DND-41 (cell line): Measurements from ENCODE around the gene OSBP2.

ENCODE experiments used
- ATAC-seq: fragments of 200-7000 bp; cut with Tn5 transposase; 3 replicates; pipeline ENCODE4 v1.9.1; 2021; ENCODE audit warnings: low read depth; ENCODE audit not compliant: insufficient read depth
- DNase-seq: peaks from one replicate; pipeline ENCODE4 v3.0.0-alpha.2; 2020
- H2AFZ ChIP-seq: 2 replicates; pipeline ENCODE4 v1.6.0; 2012; ENCODE audit warnings: low read depth, low read length
- H3K27ac ChIP-seq: 2 replicates; pipeline ENCODE4 v1.5.1; 2012; ENCODE audit warnings: low read length, inconsistent platforms
- H3K27me3 ChIP-seq: fragments of 200-600 bp; sonication (generic); 2 replicates; pipeline ENCODE4 v1.6.0; 2012; ENCODE audit warnings: low read length, mild to moderate bottlenecking, inconsistent platforms; ENCODE audit not compliant: insufficient read depth, poor library complexity
- H3K36me3 ChIP-seq: 2 replicates; pipeline ENCODE4 v1.5.1; 2012; ENCODE audit warnings: low read length, inconsistent platforms; ENCODE audit not compliant: insufficient read depth
- H3K4me1 ChIP-seq: 2 replicates; pipeline ENCODE4 v1.5.1; 2012; ENCODE audit warnings: mild to moderate bottlenecking, low read length; ENCODE audit not compliant: insufficient read depth
- H3K4me2 ChIP-seq: 2 replicates; pipeline ENCODE4 v1.6.0; 2012; ENCODE audit warnings: mild to moderate bottlenecking, moderate library complexity, low read length, inconsistent platforms; ENCODE audit not compliant: insufficient read depth
- H3K4me3 ChIP-seq, 2 experiments: fragments of 200-600 bp in 1 of 2; shearing (Covaris generic) in 1 of 2; 2 replicates each; pipeline ENCODE4 v1.5.1; 2012 to 2016; ENCODE audit warnings: inconsistent platforms in 2 of 2, low read length in 2 of 2, mild to moderate bottlenecking in 2 of 2, low read depth in 1 of 2, moderate library complexity in 1 of 2
- H3K79me2 ChIP-seq: 2 replicates; pipeline ENCODE4 v1.6.0; 2012; ENCODE audit warnings: low read length, inconsistent platforms; ENCODE audit not compliant: insufficient read depth
- H3K9ac ChIP-seq: 2 replicates; pipeline ENCODE4 v1.6.0; 2012; ENCODE audit warnings: low read depth, mild to moderate bottlenecking, inconsistent platforms, low read length, moderate library complexity
- H3K9me3 ChIP-seq: 2 replicates; pipeline ENCODE4 v1.5.1; 2012; ENCODE audit warnings: low read length, moderate library complexity, mild to moderate bottlenecking, inconsistent platforms; ENCODE audit not compliant: insufficient read depth, severe bottlenecking
- H4K20me1 ChIP-seq: 2 replicates; pipeline ENCODE4 v1.6.0; 2012; ENCODE audit warnings: low read length; ENCODE audit not compliant: insufficient read depth
- EZH2 ChIP-seq: IDR thresholded peaks from 3 replicates; pipeline ENCODE4 v1.6.1; 2012; ENCODE audit warnings: borderline replicate concordance, low read depth, mild to moderate bottlenecking, moderate library complexity, low read length, inconsistent platforms; ENCODE audit not compliant: severe bottlenecking
- TF ChIP-seq, protein P1 (sequence below): IDR thresholded peaks from 2 replicates; pipeline ENCODE4 v1.5.1; 2012; ENCODE audit warnings: borderline replicate concordance, low read length, moderate library complexity, mild to moderate bottlenecking; ENCODE audit not compliant: poor library complexity, severe bottlenecking; ENCODE audit errors: extremely low read depth

Gene OSBP2

DNA sequence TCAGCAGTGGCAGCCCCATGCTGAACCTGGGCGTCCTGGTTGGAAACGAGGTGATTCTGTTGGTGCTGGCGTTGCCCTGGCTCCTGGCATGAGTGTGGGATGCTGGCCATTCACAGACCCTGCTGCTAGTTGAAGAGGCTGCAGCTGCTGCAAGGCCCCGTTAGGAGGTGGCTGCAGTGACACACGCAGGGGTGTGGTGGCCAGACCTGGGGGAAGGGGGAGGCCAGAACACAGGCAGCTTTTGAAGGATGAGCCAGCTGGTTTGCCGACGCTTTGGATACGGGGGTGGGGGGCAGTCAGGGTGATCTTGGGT is 196.7 kb downstream of the OSBP2 start:
- TF ChIP-seq, protein P1, sequence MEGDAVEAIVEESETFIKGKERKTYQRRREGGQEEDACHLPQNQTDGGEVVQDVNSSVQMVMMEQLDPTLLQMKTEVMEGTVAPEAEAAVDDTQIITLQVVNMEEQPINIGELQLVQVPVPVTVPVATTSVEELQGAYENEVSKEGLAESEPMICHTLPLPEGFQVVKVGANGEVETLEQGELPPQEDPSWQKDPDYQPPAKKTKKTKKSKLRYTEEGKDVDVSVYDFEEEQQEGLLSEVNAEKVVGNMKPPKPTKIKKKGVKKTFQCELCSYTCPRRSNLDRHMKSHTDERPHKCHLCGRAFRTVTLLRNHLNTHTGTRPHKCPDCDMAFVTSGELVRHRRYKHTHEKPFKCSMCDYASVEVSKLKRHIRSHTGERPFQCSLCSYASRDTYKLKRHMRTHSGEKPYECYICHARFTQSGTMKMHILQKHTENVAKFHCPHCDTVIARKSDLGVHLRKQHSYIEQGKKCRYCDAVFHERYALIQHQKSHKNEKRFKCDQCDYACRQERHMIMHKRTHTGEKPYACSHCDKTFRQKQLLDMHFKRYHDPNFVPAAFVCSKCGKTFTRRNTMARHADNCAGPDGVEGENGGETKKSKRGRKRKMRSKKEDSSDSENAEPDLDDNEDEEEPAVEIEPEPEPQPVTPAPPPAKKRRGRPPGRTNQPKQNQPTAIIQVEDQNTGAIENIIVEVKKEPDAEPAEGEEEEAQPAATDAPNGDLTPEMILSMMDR: no peak
- no peak for TF ChIP-seq EZH2
- no peak overlapping the region for H3K4me2 ChIP-seq
- H2AFZ ChIP-seq: no peak overlapping the region
- no peak overlapping the region for H3K4me3 ChIP-seq
- H4K20me1 ChIP-seq: peaks cover 3% of the 10 kb centered on the region; the same call in 1 of the 2 replicates
- ATAC-seq (no peak), DNase-seq (no peak)
- peaks cover 11% of the 10 kb centered on the region for H3K27me3 ChIP-seq
- no peaks in the 10 kb centered on the region for H3K9me3 ChIP-seq
- no peak overlapping the region for H3K27ac ChIP-seq
- H3K79me2 ChIP-seq: no peaks in the 10 kb centered on the region
- H3K36me3 ChIP-seq: no peaks in the 10 kb centered on the region
- no peak overlapping the region for H3K9ac ChIP-seq
- H3K4me1 ChIP-seq: no peaks in the 10 kb centered on the region; the same call in 1 of the 2 replicates

DNA sequence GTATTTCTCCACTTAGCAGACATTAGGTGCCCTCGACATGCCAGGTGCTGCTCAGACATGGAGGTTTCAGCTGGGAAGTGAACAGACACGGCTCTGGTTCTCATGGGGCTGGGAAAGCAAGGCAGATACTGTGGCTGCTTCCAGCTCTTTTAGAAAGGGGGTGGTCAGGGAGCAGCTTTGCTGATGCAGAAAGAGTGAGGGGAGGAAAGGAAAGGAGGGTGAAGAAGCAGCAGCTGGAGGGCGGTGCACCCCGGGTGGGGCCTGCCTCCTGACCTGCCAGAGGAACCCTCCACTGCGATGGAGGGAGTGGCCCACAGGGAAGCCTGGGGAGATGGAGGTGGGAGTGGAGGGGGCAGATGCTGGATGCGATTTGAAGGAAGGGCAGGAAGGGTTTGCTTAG is 197.1 kb downstream of the OSBP2 start:
- peaks cover 11% of the 10 kb centered on the region for H3K27me3 ChIP-seq
- no peak overlapping the region for H3K9ac ChIP-seq
- H3K79me2 ChIP-seq: no peaks in the 10 kb centered on the region
- ATAC-seq (no peak), DNase-seq (no peak)
- H3K4me3 ChIP-seq: no peak overlapping the region
- no peaks in the 10 kb centered on the region for H3K9me3 ChIP-seq
- TF ChIP-seq, protein P1: no peak
- no peak for TF ChIP-seq EZH2
- H3K4me1 ChIP-seq: no peaks in the 10 kb centered on the region; the same call in 1 of the 2 replicates
- H3K4me2 ChIP-seq: no peak overlapping the region
- peaks cover 3% of the 10 kb centered on the region; the same call in 1 of the 2 replicates for H4K20me1 ChIP-seq
- no peak overlapping the region for H3K27ac ChIP-seq
- H2AFZ ChIP-seq: no peak overlapping the region
- H3K36me3 ChIP-seq: no peaks in the 10 kb centered on the region

DNA sequence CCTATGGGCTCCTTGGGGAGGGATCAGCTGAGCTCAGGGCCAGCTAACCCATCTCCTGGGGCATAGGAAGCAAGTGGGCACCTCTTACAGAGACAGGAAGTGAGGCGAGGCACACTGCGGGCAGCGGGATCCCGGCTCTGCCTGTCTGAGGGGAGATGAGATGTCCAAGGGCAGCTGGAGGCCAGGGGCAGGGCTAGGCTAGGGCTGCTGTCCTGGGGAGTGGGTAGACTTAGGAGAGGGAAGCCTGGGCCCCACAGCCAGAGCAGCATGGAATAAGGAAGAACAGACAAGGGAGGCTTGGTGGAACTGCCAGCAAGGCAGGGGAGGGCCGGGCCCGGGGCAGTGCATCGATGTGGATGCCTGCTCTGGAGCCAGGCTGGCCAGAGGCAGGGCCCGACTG is 197.6 kb downstream of the OSBP2 start:
- no peaks in the 10 kb centered on the region for H3K36me3 ChIP-seq
- H3K9me3 ChIP-seq: no peaks in the 10 kb centered on the region
- no peak overlapping the region for H3K4me3 ChIP-seq
- H3K4me2 ChIP-seq: no peak overlapping the region
- no peaks in the 10 kb centered on the region; the same call in 1 of the 2 replicates for H3K4me1 ChIP-seq
- H3K79me2 ChIP-seq: no peaks in the 10 kb centered on the region
- TF ChIP-seq, protein P1: no peak
- no peak for TF ChIP-seq EZH2
- no peak overlapping the region for H2AFZ ChIP-seq
- H3K27me3 ChIP-seq: peaks cover 11% of the 10 kb centered on the region
- no peak overlapping the region for H3K9ac ChIP-seq
- DNase-seq: no peak
- peaks cover 3% of the 10 kb centered on the region; the same call in 1 of the 2 replicates for H4K20me1 ChIP-seq
- no peak overlapping the region for H3K27ac ChIP-seq
- ATAC-seq: no peak

DNA sequence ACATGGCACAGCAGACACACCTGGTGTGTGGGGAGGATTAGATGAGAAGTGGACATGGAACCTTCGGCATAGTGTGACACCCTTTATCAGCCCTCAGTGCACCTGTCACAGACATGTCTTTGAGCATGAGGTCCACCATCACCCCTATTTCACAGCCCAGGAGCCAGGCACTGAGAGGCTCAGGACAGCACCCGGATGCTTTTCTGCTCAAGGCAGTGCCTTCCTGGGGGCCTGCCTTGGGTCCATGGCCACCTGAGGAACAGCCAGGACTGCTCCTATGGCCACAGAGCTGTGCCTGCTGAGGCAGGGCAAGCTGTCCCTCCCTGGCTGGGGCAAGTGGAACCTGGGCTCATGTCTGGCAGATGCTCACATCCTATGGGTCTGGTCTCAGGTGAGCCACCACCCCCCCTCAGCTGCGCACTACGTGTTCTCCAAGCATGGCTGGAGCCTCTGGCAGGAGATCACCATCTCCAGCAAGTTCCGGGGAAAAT is 198.1 kb downstream of the OSBP2 start:
- H3K36me3 ChIP-seq: no peaks in the 10 kb centered on the region
- TF ChIP-seq, protein P1: no peak
- TF ChIP-seq EZH2: no peak
- no peaks in the 10 kb centered on the region for H3K9me3 ChIP-seq
- no peak overlapping the region for H3K27ac ChIP-seq
- H3K27me3 ChIP-seq: peaks cover 11% of the 10 kb centered on the region
- peaks cover 3% of the 10 kb centered on the region; the same call in 1 of the 2 replicates for H4K20me1 ChIP-seq
- no peaks in the 10 kb centered on the region for H3K79me2 ChIP-seq
- H3K9ac ChIP-seq: no peak overlapping the region
- H3K4me3 ChIP-seq: no peak overlapping the region
- DNase-seq (no peak), ATAC-seq (no peak)
- H2AFZ ChIP-seq: no peak overlapping the region
- no peak overlapping the region for H3K4me2 ChIP-seq
- no peaks in the 10 kb centered on the region; the same call in 1 of the 2 replicates for H3K4me1 ChIP-seq
